Thymus (tissue), 11 donors: ENCODE data around the gene ERVH48-1. TPM values are rescaled to one million over a fixed set of nuclear protein-coding genes. Genes with fewer than 3 reads are reported as not detected.
"Not testable (repeated sequence)": the region's sequence is repeated elsewhere in the genome, so short reads cannot be mapped to it uniquely, and the experiment has no call there.

ENCODE experiments used
- DNase-seq, 9 donors: peaks; one replicate each; pipeline ENCODE4 v3.0.0-alpha.2; 2013; ENCODE audit warnings: low spot score in 9 of 9, low read depth in 6 of 9, missing footprints in 1 of 9
- H3K27ac ChIP-seq, 2 donors: one replicate each; pipeline ENCODE4 v1.5.1; 2013; ENCODE audit warnings: control low read depth in 1 of 2, low read depth in 1 of 2, low read length in 1 of 2, mild to moderate bottlenecking in 1 of 2, moderate library complexity in 1 of 2
- H3K27me3 ChIP-seq, 2 donors: one replicate each; pipeline ENCODE4 v1.5.1; 2013; ENCODE audit warnings: low read length in 1 of 2; ENCODE audit not compliant: control insufficient read depth in 2 of 2, insufficient read depth in 1 of 2
- H3K36me3 ChIP-seq, 2 donors: one replicate each; pipeline ENCODE4 v1.5.1; 2013; ENCODE audit warnings: low read length in 1 of 2, mild to moderate bottlenecking in 1 of 2, moderate library complexity in 1 of 2; ENCODE audit not compliant: control insufficient read depth in 2 of 2, insufficient read depth in 2 of 2
- H3K4me1 ChIP-seq, 2 donors: one replicate each; pipeline ENCODE4 v1.5.1; 2013; ENCODE audit warnings: low read length in 2 of 2; ENCODE audit not compliant: control insufficient read depth in 2 of 2, insufficient read depth in 2 of 2
- H3K4me3 ChIP-seq, 2 donors: one replicate each; pipeline ENCODE4 v1.5.1; 2013; ENCODE audit warnings: low read length in 2 of 2, control low read depth in 1 of 2, mild to moderate bottlenecking in 1 of 2
- H3K9me3 ChIP-seq, 2 donors: one replicate each; pipeline ENCODE4 v1.5.1; 2013; ENCODE audit warnings: low read length in 1 of 2, mild to moderate bottlenecking in 1 of 2; ENCODE audit not compliant: control insufficient read depth in 2 of 2, insufficient read depth in 1 of 2
- WGBS: extraction: QIAGEN DNeasy Blood & Tissue Kit; methylation state at CpG from one replicate; pipeline ENCODE4 v1.1.7; 2013; 5-methylcytosine and 5-hydroxymethylcytosine counted together
- polyA plus RNA-seq: library from polyadenylated mRNA; stranded (reverse); fragments of 200-250 nt; gene quantifications from one replicate; pipeline ENCODE4 v1.2.3, GENCODE V29; 2013
- total RNA-seq: library from RNA; stranded (reverse); fragments of 120-200 nt; gene quantifications from one replicate; pipeline ENCODE4 v1.2.4, GENCODE V29; 2013
- donor health status: healthy.

ERVH48-1 gene
- total and polyA plus RNA-seq, 2 donors, result 1.1 to 3.4 TPM

DNA sequence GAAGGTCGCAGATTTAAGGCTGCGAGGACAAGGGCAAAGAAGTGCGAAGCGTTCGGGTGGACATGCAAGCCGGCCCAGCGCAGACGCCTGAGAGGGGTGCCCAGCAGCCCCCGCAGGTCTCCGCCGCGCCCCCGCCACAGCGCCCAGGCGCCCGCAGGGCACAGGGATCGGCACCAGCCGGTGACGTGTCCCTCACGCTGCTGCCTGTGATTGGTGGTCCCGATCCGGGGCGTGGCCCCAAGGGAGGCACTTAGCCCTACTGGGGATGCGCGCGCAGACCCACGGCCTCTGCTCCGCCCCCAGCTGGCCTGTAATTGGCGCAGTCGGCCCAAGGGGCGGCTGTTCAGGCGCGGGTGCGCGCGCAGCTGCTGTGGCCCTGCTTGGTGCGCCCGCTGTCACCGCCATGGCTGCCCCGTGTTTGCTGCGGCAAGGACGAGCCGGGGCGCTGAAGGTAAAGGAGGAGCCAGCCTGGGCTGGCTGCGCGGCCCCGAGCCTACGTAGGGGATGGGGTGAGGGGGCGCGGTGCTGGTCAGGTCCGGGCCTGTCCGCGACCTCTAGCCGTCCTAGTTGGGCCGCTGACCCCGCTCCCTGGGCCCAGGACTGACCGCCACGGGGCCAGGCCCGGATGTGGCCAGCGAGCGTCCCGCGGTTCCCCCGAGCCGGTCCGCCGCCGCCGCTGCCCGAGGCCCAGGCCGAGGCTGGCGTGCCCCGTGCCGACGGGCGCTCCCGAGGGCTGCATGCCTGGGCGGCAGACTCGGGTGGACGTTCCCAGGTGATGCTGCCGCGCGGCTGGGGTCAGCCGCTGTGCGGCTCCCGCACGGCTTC is 32.3 kb downstream of the ERVH48-1 start, which contains the start of gene NDUFV3:
Gene NDUFV3 (plus strand): TSS at position 379 of the 825 bp plus-strand sequence. CDS start 25 bp downstream, at position 404.
- Histone ChIP-seq H3K36me3 (peaks cover 8 to 18% of the 10 kb centered on the region in 2 donors), H3K4me3 (peak within 1 kb of the TSS; percentile 78 to 83), H3K27me3 (no peaks in the 10 kb centered on the region), H3K27ac (peak within 1 kb of the TSS; percentile 92 to 98), H3K4me1 (peaks cover 3 to 12% of the 10 kb centered on the region in 2 donors), H3K9me3 (no peaks in the 10 kb centered on the region)
- under 1% methylated on average over 87 of the region's 87 CpGs for WGBS
- DNase-seq, result peak; percentile 91 to 100 (median 99)

GRCh38 chr21:42892582-42892930 is 32.9 kb downstream of the ERVH48-1 start:
- WGBS, result 27% methylated on average over 18 of the region's 18 CpGs
- no peak for DNase-seq
- Histone ChIP-seq H3K27ac (peak overlapping the region; percentile 83 to 92), H3K4me3 (peak overlapping the region; percentile 78 to 79), H3K27me3 (no peaks in the 10 kb centered on the region), H3K36me3 (peaks cover 8 to 12% of the 10 kb centered on the region in 2 donors), H3K4me1 (peaks cover 3 to 12% of the 10 kb centered on the region in 2 donors), H3K9me3 (no peaks in the 10 kb centered on the region)

DNA sequence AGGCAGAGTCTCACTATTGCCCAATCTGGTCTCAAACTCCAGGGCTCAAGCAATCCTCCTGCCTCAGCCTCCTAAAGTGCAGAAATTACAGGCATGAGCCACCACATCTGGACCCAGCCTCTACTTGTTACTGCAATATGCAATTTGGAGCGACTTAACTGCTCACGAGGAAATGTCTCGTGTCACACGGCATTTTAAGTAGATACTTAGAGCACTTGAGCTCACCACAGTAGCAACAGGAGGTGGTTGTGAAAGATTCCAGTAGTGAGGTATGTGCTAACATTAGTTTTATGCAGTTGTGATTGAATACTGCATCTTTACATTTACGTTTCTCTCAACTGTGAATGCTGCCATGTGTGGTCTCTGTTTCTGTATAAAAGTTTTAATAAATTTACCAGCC is 38.1 kb downstream of the ERVH48-1 start:
- no peak overlapping the region for H3K4me3 ChIP-seq
- WGBS, result over 99% methylated on average over 5 of the region's 5 CpGs
- no peak overlapping the region for H3K27ac ChIP-seq
- peaks cover 1 to 2% of the 10 kb centered on the region in 2 donors for H3K4me1 ChIP-seq
- no peaks in the 10 kb centered on the region for H3K9me3 ChIP-seq
- no peaks in the 10 kb centered on the region for H3K36me3 ChIP-seq
- H3K27me3 ChIP-seq, result no peaks in the 10 kb centered on the region
- DNase-seq, result no peak

- Histone ChIP-seq H3K4me3 (no peak overlapping the region), H3K27me3 (no peaks in the 10 kb centered on the region), H3K4me1 (peaks cover 9% of the 10 kb centered on the region in 2 donors), H3K27ac (no peak overlapping the region), H3K36me3 (no peaks in the 10 kb centered on the region), H3K9me3 (no peaks in the 10 kb centered on the region)
- 98% methylated on average over 1 of the region's 1 CpG for WGBS
- DNase-seq, result no peak
These were observed 41.5 kb downstream of the ERVH48-1 start for GRCh38 chr21:42883921-42884320.

DNA sequence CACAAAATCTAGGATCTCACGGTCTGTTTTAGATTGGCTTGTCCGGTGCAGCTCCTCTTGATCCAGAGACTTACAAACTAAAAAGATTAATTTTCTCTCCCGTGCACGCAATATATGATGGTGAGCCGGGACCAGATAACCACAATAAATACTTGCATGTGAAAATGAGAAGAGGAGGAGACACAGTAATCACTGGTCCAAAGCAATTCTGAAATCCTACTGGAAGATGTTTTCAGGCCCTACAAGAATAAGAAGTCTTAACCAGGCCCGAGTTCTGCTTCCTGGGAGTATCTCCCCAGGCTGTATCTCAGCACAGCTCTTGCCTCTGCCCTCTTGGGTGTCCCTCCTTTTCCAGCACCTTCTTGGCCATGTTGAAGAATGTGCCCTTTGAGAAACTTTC is 45.1 kb downstream of the ERVH48-1 start:
- peaks cover 0 to 15% of the 10 kb centered on the region in 2 donors for H3K36me3 ChIP-seq
- peak overlapping the region; percentile 63 to 90 for H3K4me3 ChIP-seq
- no peaks in the 10 kb centered on the region for H3K27me3 ChIP-seq
- no peak overlapping the region for H3K27ac ChIP-seq
- H3K4me1 ChIP-seq, result peaks cover 9 to 17% of the 10 kb centered on the region in 2 donors
- 98% methylated on average over 6 of the region's 6 CpGs for WGBS
- no peaks in the 10 kb centered on the region for H3K9me3 ChIP-seq
- DNase-seq, result no peak

GRCh38 chr21:42878993-42879787 is 46.2 kb downstream of the ERVH48-1 start, which contains the start of gene WDR4:
TSS of gene WDR4 (minus strand) at chr21:42879539. CDS start at chr21:42879495, 44 bp downstream.
- Histone ChIP-seq H3K27me3 (no peaks in the 10 kb centered on the region), H3K9me3 (no peaks in the 10 kb centered on the region), H3K27ac (peak within 1 kb of the TSS; percentile 74 to 83), H3K4me1 (peaks cover 9 to 17% of the 10 kb centered on the region in 2 donors), H3K4me3 (peak within 1 kb of the TSS; percentile 63 to 90), H3K36me3 (peaks cover 0 to 18% of the 10 kb centered on the region in 2 donors)
- peak; percentile 94 to 100 (median 99) for DNase-seq
- under 1% methylated on average over 80 of the region's 80 CpGs for WGBS

- Histone ChIP-seq H3K4me1 (peaks cover 9 to 17% of the 10 kb centered on the region in 2 donors), H3K27ac (peak overlapping the region in 1 of 2 donors; percentile 63), H3K9me3 (no peaks in the 10 kb centered on the region), H3K36me3 (peaks cover 3 to 21% of the 10 kb centered on the region in 2 donors), H3K4me3 (peak overlapping the region; percentile 63 to 90), H3K27me3 (no peaks in the 10 kb centered on the region)
- DNase-seq, result no peak
- under 1% methylated on average over 15 of the region's 15 CpGs for WGBS
These were observed 46.8 kb downstream of the ERVH48-1 start for GRCh38 chr21:42878678-42878992.

DNA sequence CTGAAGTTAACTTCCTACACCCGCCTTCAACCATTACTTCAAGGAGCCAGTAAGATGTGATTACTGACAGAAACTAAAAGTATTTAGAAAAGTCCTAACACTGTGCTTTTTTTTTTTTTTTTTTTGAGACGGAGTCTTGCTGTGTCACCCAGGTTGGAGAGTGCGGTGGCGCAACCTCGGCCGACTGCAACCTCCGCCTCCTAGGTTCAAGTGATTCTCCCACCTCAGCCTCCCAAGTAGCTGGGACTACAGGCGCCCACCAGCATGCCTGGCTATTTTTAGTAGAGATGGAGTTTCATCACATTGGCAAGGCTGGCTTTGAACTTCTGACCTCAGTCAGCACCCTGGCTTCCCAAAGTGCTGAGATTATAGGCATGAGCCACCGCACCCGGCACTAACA is 49.6 kb downstream of the ERVH48-1 start:
- H3K9me3 ChIP-seq, H3K4me3 ChIP-seq, DNase-seq, H3K27me3 ChIP-seq, H3K27ac ChIP-seq: not testable (repeated sequence)
- 97% methylated on average over 10 of the region's 10 CpGs for WGBS
- peaks cover 9 to 17% of the 10 kb centered on the region in 2 donors for H3K4me1 ChIP-seq
- peaks cover 16 to 46% of the 10 kb centered on the region in 2 donors for H3K36me3 ChIP-seq

DNA sequence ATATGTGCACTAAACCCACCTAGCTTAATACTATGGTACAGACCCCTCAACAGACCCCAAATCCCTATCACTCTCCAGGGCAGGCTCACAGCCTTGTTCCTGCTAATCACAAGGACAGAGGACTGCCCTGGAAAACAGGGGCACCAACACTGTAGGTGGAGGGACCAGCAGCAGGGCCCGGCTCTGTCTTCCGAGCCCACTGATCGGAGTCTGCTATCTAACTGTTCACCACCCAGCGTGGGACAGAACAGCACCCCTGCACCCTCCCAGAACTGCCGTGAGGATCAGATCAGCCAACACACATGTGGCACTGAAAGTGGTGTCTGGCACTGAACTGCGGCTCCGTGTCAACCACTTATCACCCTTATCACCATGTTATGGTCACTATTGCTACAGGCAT is 52.3 kb downstream of the ERVH48-1 start:
- Histone ChIP-seq H3K27ac (no peak overlapping the region), H3K36me3 (peaks cover 31 to 72% of the 10 kb centered on the region in 2 donors), H3K4me3 (no peak overlapping the region), H3K4me1 (peaks cover 0 to 1% of the 10 kb centered on the region in 2 donors), H3K27me3 (no peaks in the 10 kb centered on the region), H3K9me3 (no peaks in the 10 kb centered on the region)
- no peak for DNase-seq
- 90% methylated on average over 7 of the region's 7 CpGs for WGBS
